ENCODE results near the gene MYO18B.

DNA sequence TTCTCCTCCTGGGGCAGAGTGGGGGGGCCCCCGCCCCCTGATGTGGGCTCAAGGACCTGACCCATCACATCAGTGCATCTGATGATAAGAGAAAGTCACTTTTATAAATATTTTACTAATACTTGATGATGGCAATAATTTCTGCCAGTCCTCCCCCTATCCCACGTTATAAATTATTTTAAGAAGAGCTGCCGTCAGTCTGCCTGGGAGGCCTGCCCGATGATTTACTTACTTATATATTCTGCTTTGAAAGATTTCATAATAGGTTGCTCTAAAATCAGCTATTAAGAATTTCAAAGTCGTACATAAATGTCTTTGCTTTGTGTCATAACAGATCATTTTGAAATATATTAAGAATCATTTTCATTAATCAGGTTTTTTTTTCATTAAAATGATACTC lies 58.8 kb downstream of the MYO18B start:
- TF ChIP-seq EP300 (IDR thresholded peaks at IDR 0.05), result no peak
- TF ChIP-seq, protein P1, sequence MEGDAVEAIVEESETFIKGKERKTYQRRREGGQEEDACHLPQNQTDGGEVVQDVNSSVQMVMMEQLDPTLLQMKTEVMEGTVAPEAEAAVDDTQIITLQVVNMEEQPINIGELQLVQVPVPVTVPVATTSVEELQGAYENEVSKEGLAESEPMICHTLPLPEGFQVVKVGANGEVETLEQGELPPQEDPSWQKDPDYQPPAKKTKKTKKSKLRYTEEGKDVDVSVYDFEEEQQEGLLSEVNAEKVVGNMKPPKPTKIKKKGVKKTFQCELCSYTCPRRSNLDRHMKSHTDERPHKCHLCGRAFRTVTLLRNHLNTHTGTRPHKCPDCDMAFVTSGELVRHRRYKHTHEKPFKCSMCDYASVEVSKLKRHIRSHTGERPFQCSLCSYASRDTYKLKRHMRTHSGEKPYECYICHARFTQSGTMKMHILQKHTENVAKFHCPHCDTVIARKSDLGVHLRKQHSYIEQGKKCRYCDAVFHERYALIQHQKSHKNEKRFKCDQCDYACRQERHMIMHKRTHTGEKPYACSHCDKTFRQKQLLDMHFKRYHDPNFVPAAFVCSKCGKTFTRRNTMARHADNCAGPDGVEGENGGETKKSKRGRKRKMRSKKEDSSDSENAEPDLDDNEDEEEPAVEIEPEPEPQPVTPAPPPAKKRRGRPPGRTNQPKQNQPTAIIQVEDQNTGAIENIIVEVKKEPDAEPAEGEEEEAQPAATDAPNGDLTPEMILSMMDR (IDR thresholded peaks at IDR 0.05), result no peak
- TF ChIP-seq POLR2A (IDR thresholded peaks at IDR 0.05), result no peak

Measured in ovary (tissue), 3 donors.